IPS-18a (cell line): ENCODE measurements around the gene HOXD9.

Experiments used
- H3K27ac ChIP-seq: one replicate; pipeline ENCODE4 v1.5.1; 2013; ENCODE audit warnings: low read length
- H3K27me3 ChIP-seq: one replicate; pipeline ENCODE4 v1.6.1; 2013; ENCODE audit warnings: mild to moderate bottlenecking, low read length; ENCODE audit not compliant: control insufficient read depth, insufficient read depth
- H3K36me3 ChIP-seq: one replicate; pipeline ENCODE4 v1.6.1; 2013; ENCODE audit warnings: low read depth, low read length; ENCODE audit not compliant: control insufficient read depth
- H3K4me1 ChIP-seq: one replicate; pipeline ENCODE4 v1.6.1; 2013; ENCODE audit warnings: low read depth, low read length; ENCODE audit not compliant: control insufficient read depth
- H3K4me3 ChIP-seq: one replicate; pipeline ENCODE4 v1.5.1; 2013; ENCODE audit warnings: low read length
- H3K9ac ChIP-seq: one replicate; pipeline ENCODE4 v1.6.1; 2013; ENCODE audit warnings: mild to moderate bottlenecking, low read length, moderate library complexity
- H3K9me3 ChIP-seq: one replicate; pipeline ENCODE4 v1.6.1; 2013; ENCODE audit warnings: low read depth, low read length; ENCODE audit not compliant: control insufficient read depth

Gene HOXD9

GRCh38 chr2:176122683-176123410 is at the start of gene HOXD9:
Gene HOXD9, plus strand, starts transcription at chr2:176122719. Its CDS starts 50 bp downstream, at chr2:176122769.
- H3K27me3 ChIP-seq = peaks cover 100% of the 10 kb centered on the region
- peaks cover 5% of the 10 kb centered on the region for H3K4me1 ChIP-seq
- no peak within 1 kb of the TSS for H3K9ac ChIP-seq
- peaks cover 8% of the 10 kb centered on the region for H3K9me3 ChIP-seq
- no peaks in the 10 kb centered on the region for H3K36me3 ChIP-seq
- no peak within 1 kb of the TSS for H3K27ac ChIP-seq
- peak within 1 kb of the TSS; percentile 24 for H3K4me3 ChIP-seq

GRCh38 chr2:176072951-176073904 is 49.3 kb upstream of the HOXD9 start:
- H3K9me3 ChIP-seq = no peaks in the 10 kb centered on the region
- H3K27ac ChIP-seq = no peak overlapping the region
- H3K27me3 ChIP-seq = peaks cover 100% of the 10 kb centered on the region
- no peak overlapping the region for H3K4me3 ChIP-seq
- no peak overlapping the region for H3K9ac ChIP-seq
- H3K36me3 ChIP-seq = no peaks in the 10 kb centered on the region
- H3K4me1 ChIP-seq = peaks cover under 1% of the 10 kb centered on the region

- no peaks in the 10 kb centered on the region for H3K36me3 ChIP-seq
- H3K27ac ChIP-seq = no peak overlapping the region
- H3K4me1 ChIP-seq = peaks cover 10% of the 10 kb centered on the region
- peaks cover 100% of the 10 kb centered on the region for H3K27me3 ChIP-seq
- H3K4me3 ChIP-seq = no peak overlapping the region
- H3K9ac ChIP-seq = no peak overlapping the region
- no peaks in the 10 kb centered on the region for H3K9me3 ChIP-seq
Measured at GRCh38 chr2:176074919-176075425, 47.5 kb upstream of the HOXD9 start.

- H3K27ac ChIP-seq = no peak overlapping the region
- peaks cover 10% of the 10 kb centered on the region for H3K4me1 ChIP-seq
- no peaks in the 10 kb centered on the region for H3K9me3 ChIP-seq
- H3K9ac ChIP-seq = no peak overlapping the region
- H3K27me3 ChIP-seq = peaks cover 99% of the 10 kb centered on the region
- no peaks in the 10 kb centered on the region for H3K36me3 ChIP-seq
- no peak overlapping the region for H3K4me3 ChIP-seq
Measured at GRCh38 chr2:176075481-176075880, 47.0 kb upstream of the HOXD9 start.

GRCh38 chr2:176076063-176076462 is 46.5 kb upstream of the HOXD9 start:
- Histone ChIP-seq H3K9ac (no peak overlapping the region), H3K27ac (no peak overlapping the region), H3K4me3 (no peak overlapping the region), H3K27me3 (peaks cover 99% of the 10 kb centered on the region), H3K4me1 (peaks cover 10% of the 10 kb centered on the region), H3K9me3 (no peaks in the 10 kb centered on the region), H3K36me3 (no peaks in the 10 kb centered on the region)

DNA sequence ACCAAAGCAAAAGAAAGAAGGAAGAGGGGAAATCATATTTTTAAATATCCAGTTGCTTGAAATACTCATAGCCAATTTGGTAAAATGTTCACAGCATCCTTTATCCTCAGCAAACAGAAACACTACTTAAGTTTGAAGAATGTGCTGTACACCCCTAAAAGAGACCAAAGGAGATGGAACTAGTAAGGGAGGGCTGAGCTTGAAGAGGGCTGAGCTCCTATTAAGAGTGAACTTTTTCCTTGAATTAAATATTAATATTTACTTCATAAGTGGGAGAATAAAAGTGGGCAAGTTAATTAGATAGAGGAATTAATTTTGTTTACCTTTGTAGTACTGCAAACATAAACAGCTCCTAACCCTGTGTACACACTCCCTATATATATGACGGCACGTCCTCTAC is 45.7 kb upstream of the HOXD9 start:
- Histone ChIP-seq H3K27me3 (peaks cover 99% of the 10 kb centered on the region), H3K9ac (no peak overlapping the region), H3K4me3 (no peak overlapping the region), H3K36me3 (no peaks in the 10 kb centered on the region), H3K4me1 (peaks cover 10% of the 10 kb centered on the region), H3K27ac (no peak overlapping the region), H3K9me3 (no peaks in the 10 kb centered on the region)

DNA sequence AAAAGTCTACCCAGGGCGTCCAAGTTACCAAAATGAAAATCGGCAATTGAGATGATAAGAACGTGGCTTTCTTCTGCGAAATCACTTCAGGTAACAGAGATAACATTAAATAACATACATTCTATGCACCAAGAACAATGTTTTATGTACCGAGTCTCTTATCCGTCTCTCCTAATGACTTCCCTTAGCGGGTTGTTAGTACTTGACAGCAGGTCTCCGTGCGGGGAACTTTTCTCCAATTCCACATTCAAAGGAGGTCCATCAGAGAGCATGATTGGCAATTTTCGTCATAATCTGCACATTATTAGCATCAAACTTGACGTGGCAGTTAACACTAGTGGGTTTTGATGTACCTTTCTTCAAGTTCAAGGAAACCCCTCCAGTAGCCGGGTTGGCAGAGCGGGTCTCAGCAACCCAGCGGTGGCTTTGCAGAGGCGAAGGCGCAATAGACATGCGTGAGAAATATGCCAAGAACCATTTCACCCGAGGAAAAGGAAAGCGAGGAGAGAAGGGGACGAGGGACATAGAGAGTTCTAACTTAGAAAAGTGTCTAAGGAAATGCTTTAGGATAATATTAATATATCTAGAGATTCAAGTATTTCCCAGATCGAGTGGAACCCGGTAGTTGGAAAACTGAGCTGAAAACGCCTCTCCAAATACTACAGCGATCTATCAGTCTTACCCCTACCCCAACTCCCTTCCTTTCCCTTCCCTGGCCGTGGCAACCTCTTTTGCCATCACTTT is 43.8 kb upstream of the HOXD9 start:
- peaks cover 99% of the 10 kb centered on the region for H3K27me3 ChIP-seq
- H3K9ac ChIP-seq = no peak overlapping the region
- no peaks in the 10 kb centered on the region for H3K9me3 ChIP-seq
- no peaks in the 10 kb centered on the region for H3K36me3 ChIP-seq
- H3K4me3 ChIP-seq = peak overlapping the region; percentile 36
- H3K4me1 ChIP-seq = peaks cover 10% of the 10 kb centered on the region
- no peak overlapping the region for H3K27ac ChIP-seq

- H3K4me3 ChIP-seq = peak overlapping the region; percentile 36
- H3K36me3 ChIP-seq = no peaks in the 10 kb centered on the region
- H3K27me3 ChIP-seq = peaks cover 99% of the 10 kb centered on the region
- H3K9ac ChIP-seq = no peak overlapping the region
- H3K4me1 ChIP-seq = peaks cover 10% of the 10 kb centered on the region
- no peaks in the 10 kb centered on the region for H3K9me3 ChIP-seq
- no peak overlapping the region for H3K27ac ChIP-seq
Measured at GRCh38 chr2:176079285-176079830, 43.2 kb upstream of the HOXD9 start.

GRCh38 chr2:176079831-176080539 is 42.5 kb upstream of the HOXD9 start:
- no peaks in the 10 kb centered on the region for H3K9me3 ChIP-seq
- H3K4me3 ChIP-seq = peak overlapping the region; percentile 36
- no peak overlapping the region for H3K27ac ChIP-seq
- H3K4me1 ChIP-seq = peaks cover 10% of the 10 kb centered on the region
- no peaks in the 10 kb centered on the region for H3K36me3 ChIP-seq
- peaks cover 99% of the 10 kb centered on the region for H3K27me3 ChIP-seq
- H3K9ac ChIP-seq = no peak overlapping the region

- H3K36me3 ChIP-seq = no peaks in the 10 kb centered on the region
- no peak overlapping the region for H3K27ac ChIP-seq
- H3K9ac ChIP-seq = no peak overlapping the region
- H3K27me3 ChIP-seq = peaks cover 99% of the 10 kb centered on the region
- peaks cover 10% of the 10 kb centered on the region for H3K4me1 ChIP-seq
- H3K4me3 ChIP-seq = no peak overlapping the region
- H3K9me3 ChIP-seq = no peaks in the 10 kb centered on the region
Measured at GRCh38 chr2:176080540-176081375, 41.8 kb upstream of the HOXD9 start.
